GM21423 (cell line): ENCODE data around the gene SMC1B.

Experiments used
- ATAC-seq: cut with Tn5 transposase; IDR thresholded peaks from one replicate; pipeline ENCODE4 v1.9.1; 2021; ENCODE audit warnings: mild to moderate bottlenecking, moderate library complexity; ENCODE audit not compliant: unreplicated experiment

Gene SMC1B

DNA sequence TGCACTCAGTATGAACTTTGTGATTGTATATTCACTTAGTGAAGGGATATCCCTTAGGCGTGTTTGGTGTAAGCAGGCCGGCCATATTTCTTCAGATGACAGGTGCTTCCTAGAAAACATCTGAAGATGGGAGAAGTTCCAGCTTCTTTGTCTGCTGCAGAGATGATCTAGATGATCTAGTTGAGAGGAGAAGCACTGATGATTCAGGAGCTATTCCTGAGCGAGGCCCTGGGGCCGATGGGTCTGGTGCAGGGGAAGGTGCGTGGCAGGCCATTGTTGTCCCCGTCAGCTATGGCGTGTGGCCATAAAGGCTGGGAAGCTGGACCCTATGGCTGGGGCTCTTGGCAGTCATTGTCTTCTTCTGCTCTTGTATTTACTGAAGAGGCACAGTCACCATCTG, 89.7 kb downstream of the SMC1B start:
- ATAC-seq: no peak

DNA sequence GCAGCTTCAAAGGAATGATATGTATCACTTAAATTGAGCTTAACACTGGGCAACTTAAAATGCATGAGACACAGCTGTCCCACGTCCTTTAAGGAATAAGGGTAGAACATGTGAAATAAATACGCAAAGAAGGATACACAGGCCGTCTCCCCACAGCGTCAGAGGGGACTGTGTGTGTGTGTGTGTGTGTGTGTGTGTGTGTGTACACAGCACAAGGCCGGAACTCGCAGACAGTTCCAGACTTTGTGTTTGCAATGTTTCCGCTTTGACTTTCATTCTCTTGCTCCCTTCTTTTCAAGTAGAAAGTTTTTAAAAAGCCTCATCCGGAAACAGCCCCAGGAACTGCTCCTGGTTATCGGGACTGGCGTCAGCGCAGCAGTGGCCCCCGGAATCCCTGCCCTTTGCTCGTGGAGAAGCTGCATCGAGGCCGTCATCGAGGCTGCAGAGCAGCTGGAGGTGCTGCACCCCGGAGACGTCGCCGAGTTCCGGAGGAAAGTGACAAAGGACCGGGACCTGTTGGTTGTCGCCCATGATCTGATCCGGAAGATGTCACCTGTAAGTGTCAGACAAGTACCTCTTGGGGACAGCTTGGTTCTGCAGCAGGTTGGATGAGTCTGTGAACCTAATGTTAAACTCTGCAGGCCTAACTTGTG, 90.4 kb downstream of the SMC1B start:
- ATAC-seq: no peak

DNA sequence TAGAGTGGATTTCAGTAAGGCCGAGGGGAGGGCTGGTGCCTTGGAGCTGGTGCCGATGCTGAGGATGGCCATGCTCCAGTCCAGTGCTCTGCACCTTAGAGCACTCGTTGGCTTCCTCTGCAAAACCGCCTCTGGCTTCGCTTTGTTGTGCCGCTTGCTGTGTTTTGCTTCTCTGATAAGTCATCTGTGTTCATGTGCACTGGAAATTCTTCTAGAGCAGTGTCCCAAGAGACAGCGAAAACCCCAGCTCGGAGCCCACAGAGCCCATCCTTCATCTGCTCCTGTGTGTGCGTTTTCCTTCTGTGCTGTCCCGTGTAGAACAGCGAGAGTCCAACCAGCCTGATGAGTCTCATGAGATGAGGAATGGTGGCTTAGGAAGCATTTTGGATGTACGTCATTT, 91.6 kb downstream of the SMC1B start:
- no peak for ATAC-seq

DNA sequence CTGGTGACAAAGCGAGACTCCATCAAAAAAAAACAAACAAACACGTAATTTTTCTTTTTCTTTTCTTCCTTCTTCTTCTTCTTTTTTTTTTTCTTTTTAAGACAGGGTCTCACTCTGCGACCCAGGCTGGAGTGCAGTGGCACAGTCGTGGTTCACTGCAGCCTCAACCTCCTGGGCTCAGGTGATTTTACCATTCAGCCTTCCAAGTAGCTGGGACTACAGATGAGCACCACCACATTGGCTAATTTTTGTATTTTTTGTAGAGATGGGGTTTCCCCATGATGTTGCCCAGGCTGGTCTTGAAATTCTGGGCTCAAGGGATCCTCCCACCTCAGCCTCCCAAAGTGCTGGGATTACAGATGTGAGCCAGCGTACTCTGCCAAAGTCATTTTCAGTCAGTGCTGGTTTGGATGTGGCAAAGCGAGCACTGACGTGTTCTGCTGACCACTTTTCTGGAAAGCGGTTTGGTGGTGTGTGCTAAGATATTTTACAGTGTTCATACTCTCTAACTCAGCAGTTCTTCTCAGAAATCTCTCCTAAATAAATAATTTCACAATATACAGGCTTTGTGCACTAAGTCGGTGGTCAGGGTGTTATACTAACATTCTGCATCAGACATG, 92.9 kb downstream of the SMC1B start:
- ATAC-seq: no peak

DNA sequence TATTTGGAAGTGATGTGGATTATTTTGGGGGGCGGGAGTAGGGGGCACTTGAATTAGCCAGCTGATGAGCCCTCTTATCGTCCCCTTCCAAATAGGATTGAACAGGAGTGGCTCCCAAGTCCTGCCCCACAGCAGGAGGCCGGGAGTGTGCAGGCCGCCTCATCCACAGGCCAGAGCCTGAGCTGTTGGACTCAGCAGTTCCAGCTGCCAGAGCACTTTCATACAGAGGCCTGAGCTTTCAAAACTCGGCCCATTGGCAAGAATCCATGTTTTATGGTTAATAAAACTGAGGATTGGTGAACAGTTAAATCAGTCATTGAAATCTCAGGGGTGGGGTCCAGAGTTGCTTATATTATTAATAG, 94.1 kb downstream of the SMC1B start:
- no peak for ATAC-seq

DNA sequence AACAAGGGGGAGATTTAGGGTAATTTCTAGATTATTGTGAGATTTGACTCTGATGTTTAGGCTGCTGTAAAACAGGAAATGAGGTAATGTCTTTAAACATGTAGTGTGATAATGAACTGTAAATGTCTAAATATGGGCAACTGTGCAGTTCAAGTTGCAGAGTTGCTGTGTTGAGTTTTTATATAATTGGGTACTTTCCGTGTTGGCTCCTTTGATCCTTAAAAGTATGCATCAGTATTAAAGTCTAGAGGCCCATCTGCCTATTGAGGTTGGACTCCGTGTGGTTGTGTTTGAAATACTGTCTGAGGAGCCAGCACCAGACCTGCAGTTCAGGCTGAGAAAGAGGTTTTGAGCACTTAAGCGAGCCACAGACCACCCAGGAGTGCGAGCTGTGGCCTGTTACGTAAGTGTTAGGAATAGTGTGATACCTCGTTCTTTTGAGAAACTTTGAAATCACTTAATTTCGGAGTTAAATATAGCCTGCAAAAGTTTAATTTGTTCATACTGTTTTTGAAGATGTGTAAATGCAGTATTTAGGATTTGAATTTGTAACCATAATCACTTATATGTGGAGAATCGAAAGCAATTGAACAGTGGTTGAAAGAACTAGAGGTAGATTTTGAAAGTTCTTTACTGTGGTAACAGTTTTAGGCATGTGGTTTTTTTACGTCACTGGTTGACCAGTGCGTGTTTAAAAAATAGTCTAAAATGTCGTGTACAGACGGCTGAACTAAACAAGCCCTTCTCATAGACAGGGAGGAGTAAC, 94.7 kb downstream of the SMC1B start:
- ATAC-seq: no peak

DNA sequence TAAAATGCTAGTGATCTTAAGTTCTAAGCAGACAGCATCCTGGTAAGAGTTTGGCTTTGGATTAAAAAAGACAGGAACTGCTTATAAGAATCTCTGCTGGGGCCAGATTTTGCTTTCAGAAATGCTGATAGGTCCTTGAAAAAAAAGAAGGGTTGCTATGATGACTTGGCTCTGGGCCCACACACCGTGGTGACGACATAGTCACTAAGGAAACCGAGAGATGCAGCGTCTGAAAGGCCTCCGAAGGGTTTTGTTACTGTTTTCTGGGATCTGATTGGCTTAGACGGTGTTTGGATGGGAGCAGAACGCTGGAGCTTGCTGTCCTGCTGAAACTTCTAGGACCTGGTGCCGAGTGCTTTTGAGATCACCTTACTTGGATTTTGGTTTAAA, 95.2 kb downstream of the SMC1B start:
- ATAC-seq: no peak

DNA sequence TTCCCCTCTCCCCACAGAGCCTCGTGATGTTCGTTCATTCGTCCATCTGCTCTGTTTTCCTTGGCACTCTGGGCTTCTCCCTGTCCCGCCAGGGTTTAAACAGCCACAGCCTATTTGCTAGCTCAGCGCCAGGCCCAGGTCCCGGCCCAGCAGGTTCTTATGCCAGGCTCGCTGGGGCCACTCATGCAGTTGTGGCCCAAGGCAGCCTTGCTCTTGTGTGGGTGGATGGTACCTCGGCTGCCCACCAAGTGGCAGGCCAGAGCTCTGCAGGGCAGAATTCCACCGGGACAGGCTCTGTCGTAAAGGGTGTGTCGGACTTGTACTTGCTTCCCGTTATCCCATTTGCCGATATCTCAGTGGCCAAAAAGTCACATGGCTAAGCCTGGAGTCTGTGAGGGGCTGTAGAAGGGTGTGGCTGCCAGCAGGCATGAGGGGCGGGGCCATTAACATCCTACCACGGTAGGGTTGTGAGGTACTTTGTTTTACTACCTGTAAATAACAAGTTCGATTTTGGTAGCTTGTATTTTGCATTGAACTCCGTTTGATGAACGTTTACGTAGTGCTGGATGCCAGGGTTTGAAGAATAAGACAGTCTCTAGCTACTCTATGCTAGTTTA, 95.7 kb downstream of the SMC1B start:
- ATAC-seq: no peak

DNA sequence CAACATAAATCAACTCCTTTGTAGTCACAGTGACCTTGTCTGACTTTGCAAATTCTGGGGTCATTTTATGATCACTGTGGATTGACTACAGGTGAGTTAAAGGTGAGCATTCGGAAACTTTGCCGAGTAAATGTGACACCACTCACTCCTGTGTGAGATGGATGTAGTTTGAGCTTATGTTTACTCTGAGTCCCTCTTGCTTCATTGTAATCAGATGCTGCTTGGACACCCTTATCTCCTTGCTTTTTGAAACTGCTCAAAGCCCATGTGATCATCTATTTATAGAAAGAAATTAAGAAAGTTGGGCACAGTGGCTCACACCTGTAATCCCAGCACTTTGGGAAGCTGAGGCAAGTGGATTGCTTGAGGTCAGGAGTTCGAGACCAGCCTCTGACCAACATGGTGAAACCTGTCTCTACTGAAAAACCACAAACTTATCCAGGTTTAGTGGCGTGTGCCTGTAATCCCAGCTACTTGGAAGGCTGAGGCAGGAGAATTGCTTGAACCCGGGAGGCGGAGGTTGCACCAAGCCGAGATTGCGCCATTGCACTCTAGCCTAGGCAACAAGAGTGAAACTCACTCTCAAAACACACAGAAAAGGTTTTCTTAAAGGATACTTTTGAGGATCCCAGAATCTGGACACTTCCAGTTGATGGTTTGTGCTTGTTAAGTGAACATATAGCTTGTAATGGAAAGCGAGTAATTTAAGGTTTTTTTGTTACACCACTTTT, 96.4 kb downstream of the SMC1B start:
- ATAC-seq: no peak

DNA sequence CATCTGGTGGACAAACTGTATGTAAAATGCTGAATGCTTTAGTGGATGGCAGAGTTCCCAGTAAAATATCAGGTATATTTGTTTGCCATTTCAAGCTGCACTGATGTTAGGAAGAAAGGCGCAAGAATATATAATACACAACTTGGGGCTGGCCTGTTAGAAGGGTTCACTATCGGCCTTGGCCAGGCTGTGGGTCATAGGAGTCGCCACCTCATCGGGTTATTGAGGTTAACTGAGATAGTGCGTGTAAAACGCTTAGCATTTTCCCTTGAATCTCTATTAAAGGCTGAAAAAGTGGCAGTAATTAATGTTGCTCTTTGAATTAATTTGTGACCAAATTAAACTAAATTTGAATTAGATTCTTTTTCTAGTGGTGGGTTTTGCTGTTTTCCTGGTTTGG, 98.6 kb downstream of the SMC1B start:
- no peak for ATAC-seq

DNA sequence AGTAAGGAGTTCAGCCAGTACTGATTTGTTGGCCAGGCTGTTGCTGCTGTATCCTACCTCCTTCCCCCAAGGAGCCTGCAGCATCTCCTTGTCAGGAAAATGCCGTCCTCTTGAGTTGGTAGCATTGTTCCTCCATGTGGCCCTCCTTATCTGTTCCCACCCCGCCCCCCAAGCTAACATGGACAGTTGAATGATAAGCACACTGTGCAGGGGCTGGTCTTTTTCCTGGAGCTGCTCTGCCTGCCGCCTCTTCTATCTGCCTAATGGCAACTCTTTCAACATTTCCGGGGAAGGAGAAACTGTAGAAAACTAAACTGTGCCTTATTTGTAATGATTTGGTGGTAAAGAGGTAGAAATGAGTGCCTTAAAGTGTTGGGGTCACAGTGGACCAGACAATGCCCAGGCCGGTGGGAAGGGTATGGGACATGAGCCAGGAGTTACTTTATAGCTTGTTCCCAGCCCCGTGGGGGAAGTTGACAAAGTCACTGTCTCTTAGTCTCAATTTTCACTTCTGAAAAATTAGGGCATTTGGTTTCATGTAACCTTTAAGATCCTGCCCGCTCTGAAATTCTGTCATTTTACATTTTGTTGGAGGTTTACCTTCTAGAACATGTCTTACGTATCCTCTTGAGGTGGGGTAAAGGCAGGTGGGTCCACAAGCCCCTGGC, 99.2 kb downstream of the SMC1B start:
- ATAC-seq: no peak

DNA sequence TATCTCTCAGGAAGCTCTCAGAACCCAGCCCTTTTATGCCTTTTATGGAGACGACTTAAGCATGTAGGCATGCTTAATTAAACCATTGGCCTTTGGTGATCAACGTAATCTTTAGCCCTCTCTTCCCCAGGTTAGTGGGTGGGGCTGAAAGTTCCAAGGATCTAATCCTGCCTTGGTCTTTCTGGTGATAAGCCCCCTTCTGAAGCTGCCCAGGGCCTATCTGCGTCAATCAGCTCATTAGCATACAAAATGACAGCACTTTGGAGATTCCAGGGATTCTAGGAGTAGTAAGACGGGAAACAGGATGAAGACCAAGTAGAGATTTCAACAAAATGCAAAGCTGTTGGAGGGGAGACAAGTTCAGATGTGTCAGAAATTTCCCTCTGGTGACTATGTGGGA, 100.5 kb downstream of the SMC1B start:
- ATAC-seq: no peak

DNA sequence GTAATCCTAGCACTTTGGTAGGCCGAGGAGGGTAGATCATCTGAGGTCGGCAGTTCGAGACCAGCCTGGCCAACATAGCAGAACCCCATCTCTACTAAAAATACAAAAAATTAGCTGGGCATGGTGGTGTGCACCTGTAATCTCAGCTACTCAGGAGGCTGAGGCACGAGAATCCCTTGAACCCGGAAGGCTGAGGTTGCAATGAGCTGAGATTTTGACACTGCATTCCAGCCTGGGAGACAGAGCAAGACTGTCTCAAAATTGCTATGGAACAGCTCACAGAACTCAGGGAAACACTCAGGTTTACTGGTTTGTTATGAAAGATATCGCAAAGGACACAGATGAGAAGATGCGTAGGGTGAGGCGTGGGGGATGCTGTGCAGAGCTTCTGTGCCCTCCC, 101.0 kb downstream of the SMC1B start:
- no peak for ATAC-seq

DNA sequence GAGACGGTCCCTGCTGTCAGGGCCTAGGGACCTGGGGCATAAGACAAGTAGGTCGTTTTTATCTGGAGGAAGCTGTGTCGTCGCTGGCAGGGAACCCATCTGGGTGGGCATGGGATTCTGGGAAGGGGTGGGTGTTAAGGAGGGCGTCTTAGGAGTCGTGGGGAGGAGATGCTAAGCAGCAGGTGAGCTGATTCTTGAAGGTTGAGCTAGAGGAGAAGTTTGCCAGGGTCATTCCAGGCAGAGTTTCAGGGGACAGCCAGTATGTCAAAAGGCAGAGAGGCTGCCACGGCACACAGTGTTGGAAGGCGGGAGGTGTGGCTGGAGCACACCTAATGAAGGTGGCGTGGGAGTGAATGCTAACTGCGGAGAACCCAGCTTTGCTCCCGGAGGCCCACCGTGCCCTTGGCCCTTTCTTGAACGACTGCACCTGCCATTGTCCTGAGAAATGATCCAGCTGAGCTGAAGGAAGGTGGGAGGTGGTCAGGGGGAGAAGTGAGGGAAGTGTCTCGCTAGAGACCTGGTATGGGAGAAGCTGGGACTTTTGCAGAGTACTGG, 102.3 kb downstream of the SMC1B start:
- no peak for ATAC-seq

DNA sequence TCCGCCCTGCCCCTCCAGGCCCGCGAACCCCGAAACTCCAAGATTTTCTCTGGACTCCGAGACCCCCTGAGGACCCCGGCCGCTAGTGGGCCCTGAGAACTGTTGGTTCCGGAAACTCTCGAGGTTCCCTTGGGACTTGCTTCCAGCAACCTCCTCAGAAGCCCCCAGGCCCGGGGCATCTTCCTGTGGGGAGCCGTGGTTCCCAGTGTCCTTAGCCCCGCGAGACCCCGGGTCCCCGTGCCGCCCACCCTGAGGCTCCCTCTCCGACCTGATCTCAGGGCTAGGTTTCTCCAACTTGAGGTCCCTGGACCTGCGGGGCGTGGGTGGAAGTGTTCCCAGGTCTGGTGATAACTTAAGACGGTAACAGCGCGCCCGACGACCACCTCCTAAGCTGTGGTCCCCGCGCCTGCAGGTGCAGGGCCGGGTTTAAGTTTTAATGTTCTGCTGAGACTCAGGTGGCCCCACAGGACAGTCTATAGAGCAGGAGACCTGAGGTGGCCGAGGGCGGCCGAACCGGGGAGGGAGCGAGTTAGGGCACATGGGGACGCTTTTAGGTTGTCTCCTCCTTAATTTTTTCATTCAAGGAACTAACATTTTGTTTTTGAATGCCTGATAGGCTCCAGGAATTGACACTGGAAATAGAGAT, 102.9 kb downstream of the SMC1B start:
- ATAC-seq: no peak

DNA sequence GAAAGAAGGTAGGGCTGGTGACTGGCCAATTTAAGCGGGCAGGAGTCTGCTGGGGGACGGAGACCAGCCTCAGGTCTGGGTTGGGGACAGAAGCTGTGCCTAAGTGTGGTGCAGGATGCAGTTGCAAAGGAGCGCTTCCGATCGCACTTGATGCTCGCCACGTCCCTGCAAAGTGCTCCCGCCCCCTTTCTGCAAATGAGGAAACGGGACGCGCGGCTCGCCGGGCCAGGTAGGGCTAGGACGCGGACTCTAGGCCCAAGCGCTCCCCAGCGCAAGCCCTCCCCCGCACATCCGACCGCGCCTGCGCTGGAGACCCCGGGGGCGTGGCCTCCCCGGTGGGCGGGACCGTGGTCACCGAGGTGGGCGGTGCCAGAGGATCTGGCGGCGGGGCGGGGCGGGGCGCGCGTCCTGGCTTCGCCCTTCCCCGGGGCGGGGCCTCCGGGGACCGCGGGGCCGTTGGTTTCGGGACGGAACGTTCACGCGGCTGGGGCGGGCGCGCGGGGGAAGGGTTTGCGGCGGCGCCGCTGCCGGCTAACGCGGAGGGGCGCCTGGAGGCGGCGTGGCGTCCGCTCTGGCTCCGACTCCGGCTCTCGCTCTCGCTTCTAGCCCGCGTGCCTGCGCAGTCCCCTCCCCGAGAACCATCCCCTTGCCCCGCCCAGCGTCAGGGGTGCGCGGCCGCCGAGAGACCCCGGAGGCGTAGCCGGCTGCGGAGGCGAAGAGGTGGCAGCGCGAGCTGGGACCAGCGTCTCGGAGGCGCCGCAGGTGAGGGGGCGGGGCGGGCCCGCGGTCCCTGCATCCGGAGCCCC, 103.8 kb downstream of the SMC1B start, which contains the start of gene FAM118A:
Gene FAM118A (plus strand): TSS at position 513 of the 806 bp plus-strand sequence. CDS start 12,446 bp downstream, outside the sequence.
- peak; percentile 79 for ATAC-seq

DNA sequence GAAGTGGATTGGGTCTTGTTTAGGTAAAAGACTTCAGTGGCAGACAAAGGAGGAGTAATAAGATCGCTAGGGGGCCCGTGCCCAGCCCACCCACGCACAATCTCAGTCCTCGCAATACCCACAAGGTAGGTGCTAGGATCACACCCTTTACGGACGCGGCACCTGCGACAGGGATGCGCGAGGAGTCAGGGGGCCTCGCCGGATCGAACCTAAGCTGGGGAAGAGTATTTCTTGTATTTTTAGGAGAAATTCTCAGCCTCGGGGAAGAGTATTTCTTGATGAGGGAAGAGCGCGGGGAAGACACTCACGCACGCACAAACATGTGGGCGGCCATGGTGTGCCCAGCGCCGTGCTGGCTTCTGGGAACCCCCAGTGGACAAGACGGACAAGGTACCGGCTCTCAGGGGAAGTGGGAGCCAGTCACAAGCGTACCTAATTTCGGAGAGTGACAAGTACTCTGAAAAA, 104.4 kb downstream of the SMC1B start:
- ATAC-seq: no peak

DNA sequence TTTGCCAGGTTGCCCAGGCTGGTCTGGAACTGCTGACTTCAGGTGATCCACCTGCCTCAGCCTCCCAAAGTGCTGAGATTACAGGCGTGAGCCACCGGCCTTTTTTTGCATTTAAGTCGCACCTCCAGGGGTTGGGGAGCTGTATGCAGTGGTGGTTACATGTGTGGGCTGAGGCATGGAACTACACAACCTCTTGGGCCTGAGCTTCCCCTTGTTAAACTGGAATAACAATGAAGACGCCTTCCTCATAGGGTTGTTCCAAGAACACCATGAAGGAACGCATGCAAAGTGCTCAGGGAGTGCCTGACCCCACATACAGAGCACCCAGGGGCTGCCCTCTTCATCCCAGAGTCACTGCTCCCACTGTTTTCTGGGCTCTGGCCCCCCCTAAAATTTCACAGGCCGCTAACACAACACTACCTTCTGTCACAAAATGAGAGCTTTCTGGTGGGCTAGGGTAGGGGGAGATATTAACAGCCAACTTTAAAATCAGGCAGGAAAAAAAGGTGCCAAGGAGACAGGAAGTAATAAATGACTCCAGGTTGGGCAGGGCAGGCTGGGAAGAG, 104.9 kb downstream of the SMC1B start:
- ATAC-seq: no peak
